Erythroblast (primary cell): Measurements from ENCODE around the gene GEMIN2.

Source experiments
- GATA1 ChIP-seq: IDR thresholded peaks from 2 replicates; pipeline ENCODE4 v1.6.1; 2011; ENCODE audit warnings: low read depth, mild to moderate bottlenecking, control low read depth, low read length, moderate library complexity
- POLR2A ChIP-seq: IDR thresholded peaks from 2 replicates; pipeline ENCODE4 v1.6.1; 2011; ENCODE audit warnings: mild to moderate bottlenecking, low read length

DNA sequence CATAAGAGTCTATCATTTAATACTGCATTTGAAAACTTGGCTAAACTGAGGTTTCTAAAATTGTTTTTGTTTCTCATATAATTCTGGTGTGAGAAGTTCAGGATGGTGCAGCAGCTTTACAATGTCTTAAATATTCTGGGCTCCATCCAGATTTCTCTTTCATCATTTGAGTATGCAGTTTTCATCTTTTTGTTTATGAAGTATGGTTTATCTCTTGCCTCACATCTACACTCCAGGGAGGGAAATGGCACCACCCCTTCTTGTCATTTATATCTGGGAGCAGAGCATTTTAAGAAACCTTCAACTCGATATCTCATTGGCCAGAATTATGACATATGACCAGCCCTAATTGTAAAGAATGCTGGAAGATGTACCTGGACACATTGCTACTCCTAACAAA is 24.3 kb downstream of the GEMIN2 start:
- TF ChIP-seq POLR2A: no peak
- no peak for TF ChIP-seq GATA1
